ENCODE results near the gene DSC2. TPM values are rescaled to one million over a fixed set of nuclear protein-coding genes. Genes with fewer than 3 reads are reported as not detected.

DSC2 gene
- total and polyA plus RNA-seq, 11 donors: 6.3 to 37.2 (median 26.9) TPM

- Histone ChIP-seq H3K4me1 (no peaks in the 10 kb centered on the region), H3K27me3 (peaks cover 0 to 10% (median 0%) of the 10 kb centered on the region in 9 donors), H3K27ac (no peak overlapping the region), H3K4me3 (no peak overlapping the region), H3K9me3 (peaks cover 0 to 5% (median 0%) of the 10 kb centered on the region in 12 donors), H3K36me3 (no peaks in the 10 kb centered on the region)
- TF ChIP-seq CTCF (IDR thresholded peaks at IDR 0.05) (no peak), POLR2A (IDR thresholded peaks at IDR 0.05) (no peak)
- WGBS, 4 donors: 52 to 66% (median 58%) methylated on average over 5 of the region's 5 CpGs
- ATAC-seq: no peak
- no peak for DNase-seq
- intact Hi-C loops (cut with DNase I): no loop called here
Observed at GRCh38 chr18:31057051-31057450, 45.2 kb downstream of the DSC2 start.

GRCh38 chr18:31056296-31056695, 45.9 kb downstream of the DSC2 start:
- no peak for TF ChIP-seq POLR2A (IDR thresholded peaks at IDR 0.05)
- no peak for TF ChIP-seq CTCF (IDR thresholded peaks at IDR 0.05)

GRCh38 chr18:31050635-31051034, 51.6 kb downstream of the DSC2 start:
- WGBS, 4 donors: 72 to 89% (median 79%) methylated on average over 3 of the region's 3 CpGs
- intact Hi-C loops (cut with DNase I): no loop called here
- ATAC-seq (no peak), DNase-seq (no peak)
- Histone ChIP-seq H3K36me3 (no peaks in the 10 kb centered on the region), H3K27ac (no peak overlapping the region), H3K9me3 (peaks cover 0 to 5% (median 0%) of the 10 kb centered on the region in 12 donors), H3K4me1 (no peaks in the 10 kb centered on the region), H3K27me3 (peaks cover 0 to 3% (median 0%) of the 10 kb centered on the region in 9 donors), H3K4me3 (no peak overlapping the region)
- no peak for TF ChIP-seq POLR2A (IDR thresholded peaks at IDR 0.05)
- TF ChIP-seq CTCF (IDR thresholded peaks at IDR 0.05): no peak

More at GRCh38 chr18:31056296-31056695, 45.9 kb downstream of the DSC2 start:
- ATAC-seq (no peak), DNase-seq (no peak)
- intact Hi-C loops (cut with DNase I): no loop called here
- H3K36me3 ChIP-seq: no peaks in the 10 kb centered on the region
- H3K4me1 ChIP-seq: no peaks in the 10 kb centered on the region
- no peak overlapping the region for H3K27ac ChIP-seq
- 78 to 85% (median 82%) methylated on average over 2 of the region's 2 CpGs for WGBS, 4 donors
- peaks cover 0 to 5% (median 0%) of the 10 kb centered on the region in 12 donors for H3K9me3 ChIP-seq
- H3K4me3 ChIP-seq: no peak overlapping the region
- peaks cover 0 to 10% (median 0%) of the 10 kb centered on the region in 9 donors for H3K27me3 ChIP-seq

- H3K4me1 ChIP-seq: no peaks in the 10 kb centered on the region
- peaks cover 0 to 13% (median 2%) of the 10 kb centered on the region in 9 donors for H3K27me3 ChIP-seq
- H3K4me3 ChIP-seq: no peak overlapping the region
- TF ChIP-seq POLR2A (IDR thresholded peaks at IDR 0.05) (no peak), CTCF (IDR thresholded peaks at IDR 0.05) (no peak)
- ATAC-seq: no peak
- no peak for DNase-seq
- H3K9me3 ChIP-seq: peaks cover 0 to 5% (median 0%) of the 10 kb centered on the region in 12 donors
- no peak overlapping the region for H3K27ac ChIP-seq
- intact Hi-C loops (cut with DNase I): loop anchor here in 1 of 10 donors (10.0 kb wide), 1 partner anchor 46 kb away; no protein-coding TSS in a partner anchor
- 33 to 42% (median 36%) methylated on average over 4 of the region's 4 CpGs for WGBS, 4 donors
- no peaks in the 10 kb centered on the region for H3K36me3 ChIP-seq
Observed at GRCh38 chr18:31049189-31049588, 53.0 kb downstream of the DSC2 start.

All from heart left ventricle (tissue), 16 donors.